Measurements from ENCODE around the gene OTUD5.
A peak's percentile ranks its signal among the peaks of the same experiment; 100 is the strongest.

DNA sequence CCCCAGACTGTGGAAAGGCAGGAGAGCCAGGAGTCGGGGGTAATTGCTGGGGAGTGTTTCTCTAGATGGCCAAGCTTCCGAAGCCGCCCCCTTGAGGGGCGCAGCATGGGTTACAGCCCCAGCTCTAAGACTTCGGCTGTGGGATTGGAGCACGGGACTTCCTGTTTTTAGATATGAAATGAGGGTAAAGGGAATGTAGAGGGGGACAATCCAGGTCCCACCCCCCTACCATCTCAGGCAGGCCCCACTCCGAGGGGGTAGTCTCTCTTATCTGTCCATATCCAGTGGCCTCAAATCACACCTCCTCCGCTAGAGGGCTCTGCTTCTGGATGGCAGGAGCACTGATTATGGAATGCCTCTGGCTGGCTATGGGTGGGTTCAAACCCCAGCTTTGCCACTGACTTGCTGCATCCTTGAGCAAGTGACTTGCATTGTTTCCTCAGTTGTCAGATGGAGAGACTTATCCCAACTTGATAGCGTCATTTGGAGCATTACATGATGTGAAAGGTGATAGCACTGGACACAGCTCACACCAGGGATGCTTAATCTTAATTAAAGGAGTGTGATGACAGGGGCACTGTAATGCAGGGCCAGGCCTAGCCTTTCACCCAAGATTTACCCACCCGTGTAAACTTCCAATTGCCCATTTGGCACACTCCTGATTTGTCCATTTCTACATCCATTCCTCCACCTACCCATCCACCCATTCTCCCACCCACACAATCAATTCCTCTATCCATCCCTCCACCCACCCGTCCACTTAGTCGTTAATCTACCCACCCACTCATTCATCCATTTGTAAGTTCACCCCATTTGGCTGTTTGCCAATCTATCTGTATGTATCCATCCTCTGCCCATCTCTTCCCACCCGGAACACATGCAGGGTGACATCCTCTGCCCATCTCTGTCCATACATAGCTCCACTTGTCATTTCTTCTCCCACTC lies 15.1 kb upstream of the OTUD5 start:
- TF ChIP-seq, protein P1, sequence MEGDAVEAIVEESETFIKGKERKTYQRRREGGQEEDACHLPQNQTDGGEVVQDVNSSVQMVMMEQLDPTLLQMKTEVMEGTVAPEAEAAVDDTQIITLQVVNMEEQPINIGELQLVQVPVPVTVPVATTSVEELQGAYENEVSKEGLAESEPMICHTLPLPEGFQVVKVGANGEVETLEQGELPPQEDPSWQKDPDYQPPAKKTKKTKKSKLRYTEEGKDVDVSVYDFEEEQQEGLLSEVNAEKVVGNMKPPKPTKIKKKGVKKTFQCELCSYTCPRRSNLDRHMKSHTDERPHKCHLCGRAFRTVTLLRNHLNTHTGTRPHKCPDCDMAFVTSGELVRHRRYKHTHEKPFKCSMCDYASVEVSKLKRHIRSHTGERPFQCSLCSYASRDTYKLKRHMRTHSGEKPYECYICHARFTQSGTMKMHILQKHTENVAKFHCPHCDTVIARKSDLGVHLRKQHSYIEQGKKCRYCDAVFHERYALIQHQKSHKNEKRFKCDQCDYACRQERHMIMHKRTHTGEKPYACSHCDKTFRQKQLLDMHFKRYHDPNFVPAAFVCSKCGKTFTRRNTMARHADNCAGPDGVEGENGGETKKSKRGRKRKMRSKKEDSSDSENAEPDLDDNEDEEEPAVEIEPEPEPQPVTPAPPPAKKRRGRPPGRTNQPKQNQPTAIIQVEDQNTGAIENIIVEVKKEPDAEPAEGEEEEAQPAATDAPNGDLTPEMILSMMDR (IDR thresholded peaks at IDR 0.05), result peak; percentile 33 to 56 (median 37)
- no peak for TF ChIP-seq POLR2AphosphoS5 (IDR thresholded peaks at IDR 0.05)

Data from esophagus muscularis mucosa (tissue), 3 donors.